A673 (cell line): ENCODE data around the gene HSPE1. TPM values are rescaled to one million over a fixed set of nuclear protein-coding genes. Genes with fewer than 3 reads are reported as not detected.

ENCODE experiments used
- BruUV-seq: library from RNA; stranded (reverse); fragments of 400-500 nt; replicated peaks from 2 replicates; lab custom pipeline; 2021; lab: Mats Ljungman, UMichigan
- CTCF ChIA-PET: fragments of 300-600 bp; sonication (Branson Sonifier 250); formaldehyde crosslinking; loops from one replicate; lab custom pipeline; 2022; ENCODE audit warnings: antibody characterized with exemption; lab: Charles Lee
- POLR2A ChIA-PET: fragments of 300-600 bp; sonication (Branson Sonifier 250); formaldehyde crosslinking; loops from one replicate; lab custom pipeline; 2022; ENCODE audit warnings: antibody characterized with exemption; ENCODE audit not compliant: low non-redundant PET; lab: Charles Lee
- DNase-seq: peaks from one replicate; pipeline ENCODE4 v3.0.0-alpha.2; 2015; ENCODE audit warnings: low spot score
- H3K27ac ChIP-seq: fragments of 200-600 bp; sonication (generic); 2 replicates; pipeline ENCODE4 v1.5.1; 2016; ENCODE audit warnings: mixed run types, low read depth, mild to moderate bottlenecking, mixed read lengths, antibody characterized with exemption, low read length; ENCODE audit not compliant: poor library complexity, severe bottlenecking
- H3K27me3 ChIP-seq: fragments of 200-600 bp; sonication (generic); replicated peaks from 2 replicates; pipeline ENCODE4 v1.6.1; 2017; ENCODE audit warnings: mixed run types, low read depth, mild to moderate bottlenecking, mixed read lengths, antibody characterized with exemption, low read length; ENCODE audit not compliant: insufficient read depth, poor library complexity
- H3K36me3 ChIP-seq: fragments of 200-600 bp; sonication (generic); 2 replicates; pipeline ENCODE4 v1.6.1; 2016; ENCODE audit warnings: mixed run types, mild to moderate bottlenecking, mixed read lengths, antibody characterized with exemption, low read length; ENCODE audit not compliant: insufficient read depth, poor library complexity, severe bottlenecking
- H3K4me1 ChIP-seq: fragments of 200-600 bp; sonication (generic); 2 replicates; pipeline ENCODE4 v1.6.1; 2017; ENCODE audit warnings: mixed run types, mild to moderate bottlenecking, mixed read lengths, antibody characterized with exemption, low read length; ENCODE audit not compliant: insufficient read depth, poor library complexity, severe bottlenecking
- H3K4me3 ChIP-seq: fragments of 200-600 bp; sonication (generic); 2 replicates; pipeline ENCODE4 v1.5.1; 2016; ENCODE audit warnings: low read depth, mixed run types, mild to moderate bottlenecking, mixed read lengths, low read length; ENCODE audit not compliant: poor library complexity, severe bottlenecking
- H3K9me3 ChIP-seq: fragments of 200-600 bp; sonication (generic); 2 replicates; pipeline ENCODE4 v1.6.1; 2016; ENCODE audit warnings: mixed run types, low read depth, mild to moderate bottlenecking, mixed read lengths, antibody characterized with exemption, low read length; ENCODE audit not compliant: poor library complexity, severe bottlenecking
- CTCF ChIP-seq: fragments of 300-800, 200-600 bp; sonication (generic); conservative IDR thresholded peaks from 2 replicates; pipeline ENCODE4 v1.5.1; 2017; ENCODE audit warnings: low read depth, mild to moderate bottlenecking, antibody characterized with exemption, low read length, moderate library complexity, mixed read lengths
- EZH2 ChIP-seq: fragments of 200-600 bp; sonication (generic); IDR thresholded peaks from 2 replicates; pipeline ENCODE4 v1.6.1; 2017; ENCODE audit warnings: borderline replicate concordance, low read depth, mild to moderate bottlenecking, mixed read lengths, antibody characterized with exemption, low read length; ENCODE audit not compliant: poor library complexity, severe bottlenecking
- intact Hi-C: fragments of 100-400 bp; cut with micrococcal nuclease; formaldehyde crosslinking; loops from one replicate; pipeline ENCODE4 v1.10.0; 2022; ENCODE audit not compliant: unreplicated experiment
- total RNA-seq: library from RNA; stranded (reverse); gene quantifications from 2 replicates; pipeline ENCODE4 v1.2.3, GENCODE V29; 2021

Gene HSPE1
- total RNA-seq, 1 experiment from 2014 or later, result 356 TPM

GRCh38 chr2:197517150-197517549 lies 17.0 kb downstream of the HSPE1 start:
- no TSS peak for BruUV-seq
- Histone ChIP-seq H3K27me3 (no peaks in the 10 kb centered on the region), H3K4me1 (peaks cover 4% of the 10 kb centered on the region), H3K36me3 (peaks cover 6% of the 10 kb centered on the region), H3K27ac (peak overlapping the region; percentile 91), H3K9me3 (peaks cover 11% of the 10 kb centered on the region), H3K4me3 (peak overlapping the region; percentile 83)
- DNase-seq, result no peak
- ChIA-PET POLR2A (interaction anchor here (0.5 kb wide), 1 partner anchor 33 kb away, joined by 6 read pairs; no protein-coding TSS in a partner anchor), CTCF (no interaction called here)
- no peak for TF ChIP-seq CTCF
- no peak for TF ChIP-seq EZH2
- intact Hi-C loops, result no loop called here

- peak; percentile 15 for DNase-seq
- peaks cover 46% of the 10 kb centered on the region for H3K36me3 ChIP-seq
- no TSS peak for BruUV-seq
- intact Hi-C loops, result no loop called here
- H3K9me3 ChIP-seq, result no peaks in the 10 kb centered on the region
- no peak overlapping the region for H3K27ac ChIP-seq
- TF ChIP-seq EZH2 (no peak), CTCF (no peak)
- ChIA-PET CTCF (no interaction called here), POLR2A (no interaction called here)
- H3K4me3 ChIP-seq, result no peak overlapping the region
- peaks cover 6% of the 10 kb centered on the region for H3K4me1 ChIP-seq
- no peaks in the 10 kb centered on the region for H3K27me3 ChIP-seq
These were observed 38.2 kb downstream of the HSPE1 start for GRCh38 chr2:197538412-197538811.

GRCh38 chr2:197539734-197540133 lies 39.6 kb downstream of the HSPE1 start:
- POLR2A ChIA-PET, result no interaction called here
- H3K36me3 ChIP-seq, result peaks cover 49% of the 10 kb centered on the region
- DNase-seq, result no peak

More at GRCh38 chr2:197539734-197540133, 39.6 kb downstream of the HSPE1 start:
- CTCF ChIA-PET, result no interaction called here
- intact Hi-C loops, result no loop called here
- Histone ChIP-seq H3K27ac (no peak overlapping the region), H3K4me3 (no peak overlapping the region), H3K4me1 (peaks cover 6% of the 10 kb centered on the region), H3K9me3 (no peaks in the 10 kb centered on the region), H3K27me3 (no peaks in the 10 kb centered on the region)
- no TSS peak for BruUV-seq
- TF ChIP-seq CTCF (no peak), EZH2 (no peak)
